IMR-90 (cell line): ENCODE measurements around the gene CFL2. TPM values are rescaled to one million over a fixed set of nuclear protein-coding genes. Genes with fewer than 3 reads are reported as not detected.

Experiments
- ATAC-seq: fragments of 200-7000 bp; cut with Tn5 transposase; 2 replicates; pipeline ENCODE4 v1.9.1; 2020; ENCODE audit warnings: low read depth, mild to moderate bottlenecking, moderate library complexity
- BruUV-seq: library from RNA; stranded (reverse); fragments of 400-500 nt; replicated peaks from 2 replicates; lab custom pipeline; 2021; lab: Mats Ljungman, UMichigan
- CTCF ChIA-PET: fragments of 300-600 bp; formaldehyde crosslinking; extraction: SDS; loops from one replicate; lab custom pipeline; 2021; ENCODE audit warnings: antibody characterized with exemption; lab: Yijun Ruan, JAX
- POLR2A ChIA-PET: fragments of 300-600 bp; sonication (Branson Sonifier 250); formaldehyde crosslinking; loops from one replicate; lab custom pipeline; 2022; ENCODE audit warnings: antibody characterized with exemption; ENCODE audit not compliant: unreplicated experiment; lab: Charles Lee
- DNase-seq: peaks from one replicate; pipeline ENCODE4 v3.0.0; 2013
- H2AFZ ChIP-seq: replicated peaks from 2 replicates; pipeline ENCODE3; 2013; ENCODE audit warnings: low read length, mild to moderate bottlenecking; ENCODE audit not compliant: poor library complexity
- H2AK5ac ChIP-seq: 2 replicates; pipeline ENCODE4 v1.6.1; 2013; ENCODE audit warnings: low read depth, low read length, inconsistent platforms
- H2AK9ac ChIP-seq: replicated peaks from 2 replicates; pipeline ENCODE3; 2013; ENCODE audit warnings: mild to moderate bottlenecking, low read depth, low read length, moderate library complexity; ENCODE audit not compliant: poor library complexity
- H2BK120ac ChIP-seq: 2 replicates; pipeline ENCODE4 v1.6.1; 2013; ENCODE audit warnings: low read depth, low read length, inconsistent platforms
- H2BK15ac ChIP-seq: 3 replicates; pipeline ENCODE4 v1.6.1; 2013; ENCODE audit warnings: low read depth, low read length, inconsistent platforms
- H2BK20ac ChIP-seq: 2 replicates; pipeline ENCODE4 v1.6.1; 2013; ENCODE audit warnings: low read depth, mild to moderate bottlenecking, inconsistent platforms, low read length, moderate library complexity
- H2BK5ac ChIP-seq: 2 replicates; pipeline ENCODE4 v1.6.1; 2013; ENCODE audit warnings: mild to moderate bottlenecking, low read depth, low read length, inconsistent platforms; ENCODE audit not compliant: poor library complexity, severe bottlenecking
- H3K14ac ChIP-seq: replicated peaks from 2 replicates; pipeline ENCODE4 v1.6.1; 2013; ENCODE audit warnings: low read depth, low read length, inconsistent platforms
- H3K18ac ChIP-seq: 2 replicates; pipeline ENCODE4 v1.6.1; 2013; ENCODE audit warnings: low read depth, low read length, control low read depth
- H3K23ac ChIP-seq: 2 replicates; pipeline ENCODE4 v1.6.1; 2013; ENCODE audit warnings: low read depth, low read length, inconsistent platforms
- H3K27ac ChIP-seq: 2 replicates; pipeline ENCODE4 v1.5.1; 2013; ENCODE audit warnings: mild to moderate bottlenecking, control low read depth, low read length; ENCODE audit not compliant: insufficient read depth
- H3K27me3 ChIP-seq: 2 replicates; pipeline ENCODE4 v1.6.1; 2013; ENCODE audit warnings: low read length; ENCODE audit not compliant: control insufficient read depth, insufficient read depth
- H3K36me3 ChIP-seq: 2 replicates; pipeline ENCODE4 v1.6.1; 2013; ENCODE audit warnings: low read length, mixed read lengths; ENCODE audit not compliant: control insufficient read depth, insufficient read depth
- H3K4ac ChIP-seq: 2 replicates; pipeline ENCODE4 v1.6.1; 2013; ENCODE audit warnings: low read depth, low read length, inconsistent platforms
- H3K4me1 ChIP-seq: 2 replicates; pipeline ENCODE4 v1.6.1; 2013; ENCODE audit warnings: low read length, mixed read lengths; ENCODE audit not compliant: control insufficient read depth, insufficient read depth
- H3K4me2 ChIP-seq: 2 replicates; pipeline ENCODE4 v1.6.1; 2013; ENCODE audit warnings: low read depth, mild to moderate bottlenecking, control low read depth, low read length, moderate library complexity
- H3K4me3 ChIP-seq: 2 replicates; pipeline ENCODE4 v1.5.1; 2013; ENCODE audit warnings: low read depth, mild to moderate bottlenecking, control low read depth, low read length, moderate library complexity; ENCODE audit not compliant: insufficient read depth
- H3K56ac ChIP-seq: 2 replicates; pipeline ENCODE4 v1.6.1; 2013; ENCODE audit warnings: low read length, inconsistent platforms; ENCODE audit not compliant: insufficient read depth; ENCODE audit errors: extremely low read depth
- H3K79me1 ChIP-seq, 2 experiments: 2 replicates each; pipeline ENCODE4 v1.6.1; 2013; ENCODE audit warnings: low read length in 2 of 2, inconsistent platforms in 1 of 2, low read depth in 1 of 2
- H3K9ac ChIP-seq: 2 replicates; pipeline ENCODE4 v1.6.1; 2013; ENCODE audit warnings: low read depth, low read length, control low read depth
- H3K9me1 ChIP-seq: 2 replicates; pipeline ENCODE4 v1.6.1; 2013; ENCODE audit warnings: low read length, inconsistent platforms; ENCODE audit not compliant: insufficient read depth
- H3K9me3 ChIP-seq: 2 replicates; pipeline ENCODE4 v1.6.1; 2013; ENCODE audit warnings: low read length; ENCODE audit not compliant: control insufficient read depth, insufficient read depth
- H4K20me1 ChIP-seq: 2 replicates; pipeline ENCODE4 v1.6.1; 2013; ENCODE audit warnings: low read length, inconsistent platforms; ENCODE audit not compliant: insufficient read depth
- H4K5ac ChIP-seq: 2 replicates; pipeline ENCODE4 v1.6.1; 2013; ENCODE audit warnings: mild to moderate bottlenecking, low read depth, low read length, control low read depth
- H4K8ac ChIP-seq, 2 experiments: 2 replicates each; pipeline ENCODE4 v1.6.1; 2013; ENCODE audit warnings: low read depth in 2 of 2, low read length in 2 of 2, control low read depth in 1 of 2, inconsistent platforms in 1 of 2
- H4K91ac ChIP-seq: 2 replicates; pipeline ENCODE4 v1.6.1; 2013; ENCODE audit warnings: low read depth, low read length, inconsistent platforms; ENCODE audit not compliant: insufficient read depth
- BHLHE40 ChIP-seq: fragments of 150-350 bp; IDR thresholded peaks from 2 replicates; pipeline ENCODE4 v1.6.1; 2016; ENCODE audit warnings: mild to moderate bottlenecking, low read depth, low read length
- CEBPB ChIP-seq: IDR thresholded peaks from 2 replicates; pipeline ENCODE4 v1.6.1; 2012; ENCODE audit warnings: low read depth, low read length, improper control_type of control experiment
- CHD1 ChIP-seq: IDR thresholded peaks from 2 replicates; pipeline ENCODE4 v1.6.1; 2012; ENCODE audit warnings: low read depth, low read length, improper control_type of control experiment
- ELK1 ChIP-seq: fragments of 150-350 bp; IDR thresholded peaks from 2 replicates; pipeline ENCODE4 v1.6.1; 2016; ENCODE audit warnings: low read depth, mild to moderate bottlenecking, low read length, moderate library complexity, borderline replicate concordance
- MAFK ChIP-seq: IDR thresholded peaks from 2 replicates; pipeline ENCODE4 v1.6.1; 2012; ENCODE audit warnings: low read depth, low read length, improper control_type of control experiment
- MXI1 ChIP-seq: IDR thresholded peaks from 2 replicates; pipeline ENCODE4 v1.6.1; 2012; ENCODE audit warnings: low read depth, mild to moderate bottlenecking, low read length, moderate library complexity, borderline replicate concordance
- NFE2L2 ChIP-seq: fragments of 150-350 bp; IDR thresholded peaks from 2 replicates; pipeline ENCODE4 v1.6.1; 2016; ENCODE audit warnings: low read depth, mild to moderate bottlenecking, low read length
- POLR2A ChIP-seq: IDR thresholded peaks from 2 replicates; pipeline ENCODE4 v1.6.1; 2012; ENCODE audit warnings: mild to moderate bottlenecking, low read depth, low read length
- RAD21 ChIP-seq: IDR thresholded peaks from 2 replicates; pipeline ENCODE4 v1.6.1; 2012; ENCODE audit warnings: low read length, improper control_type of control experiment
- RCOR1 ChIP-seq: IDR thresholded peaks from 2 replicates; pipeline ENCODE4 v1.6.1; 2012; ENCODE audit warnings: mild to moderate bottlenecking, low read length, improper control_type of control experiment; ENCODE audit not compliant: insufficient replicate concordance
- RFX5 ChIP-seq: IDR thresholded peaks from 2 replicates; pipeline ENCODE4 v1.8.0; 2012; ENCODE audit warnings: low read depth, mild to moderate bottlenecking, low read length, moderate library complexity
- SMC3 ChIP-seq: fragments of 150-350 bp; IDR thresholded peaks from 2 replicates; pipeline ENCODE4 v1.6.1; 2016; ENCODE audit warnings: low read depth, mild to moderate bottlenecking, antibody characterized with exemption, low read length, moderate library complexity
- USF2 ChIP-seq: fragments of 150-350 bp; IDR thresholded peaks from 2 replicates; pipeline ENCODE4 v1.6.1; 2017; ENCODE audit warnings: mild to moderate bottlenecking, antibody characterized with exemption, low read length, low read depth
- WGBS, 2 experiments: methylation state at CpG; one replicate each; pipeline versions ENCODE4 v1.1.5 to v1.1.7; 2013; ENCODE audit warnings: missing lambda C conversion rate in 2 of 2; ENCODE audit not compliant: insufficient read length in 1 of 2; ENCODE audit errors: extremely low coverage in 2 of 2; 5-methylcytosine and 5-hydroxymethylcytosine counted together
- dilution Hi-C: fragments of 300-500 bp; cut with HindIII; formaldehyde crosslinking; loops from one replicate; pipeline ENCODE4 v1.14.3; 2018; ENCODE audit warnings: low sequenced_read_pairs; ENCODE audit not compliant: unreplicated experiment
- in situ Hi-C: fragments of 300-500 bp; cut with MboI; formaldehyde crosslinking; loops from 3 replicates; pipeline ENCODE4 v1.14.3; 2019; ENCODE audit warnings: low sequenced_read_pairs, inconsistent platforms, mixed read lengths
- intact Hi-C: fragments of 100-400 bp; cut with micrococcal nuclease; formaldehyde crosslinking; loops from 2 replicates; pipeline ENCODE4 v1.10.0; 2022
- polyA plus RNA-seq, 3 experiments: library from polyadenylated mRNA; depleted of rRNA; stranded (reverse); fragments of >200 nt; gene quantifications; 2 replicates each; pipeline ENCODE4 v1.2.3, GENCODE V29; 2012; ENCODE audit warnings: low replicate concordance in 1 of 3
- total RNA-seq: library from RNA; depleted of rRNA; stranded (reverse); fragments of >200 nt; gene quantifications from 2 replicates; pipeline ENCODE4 v1.2.3, GENCODE V29; 2012

CFL2 gene
- total and polyA plus RNA-seq, 2 of the 4 experiments (the other 2 are of a cell fraction), result 106 to 151 TPM

DNA sequence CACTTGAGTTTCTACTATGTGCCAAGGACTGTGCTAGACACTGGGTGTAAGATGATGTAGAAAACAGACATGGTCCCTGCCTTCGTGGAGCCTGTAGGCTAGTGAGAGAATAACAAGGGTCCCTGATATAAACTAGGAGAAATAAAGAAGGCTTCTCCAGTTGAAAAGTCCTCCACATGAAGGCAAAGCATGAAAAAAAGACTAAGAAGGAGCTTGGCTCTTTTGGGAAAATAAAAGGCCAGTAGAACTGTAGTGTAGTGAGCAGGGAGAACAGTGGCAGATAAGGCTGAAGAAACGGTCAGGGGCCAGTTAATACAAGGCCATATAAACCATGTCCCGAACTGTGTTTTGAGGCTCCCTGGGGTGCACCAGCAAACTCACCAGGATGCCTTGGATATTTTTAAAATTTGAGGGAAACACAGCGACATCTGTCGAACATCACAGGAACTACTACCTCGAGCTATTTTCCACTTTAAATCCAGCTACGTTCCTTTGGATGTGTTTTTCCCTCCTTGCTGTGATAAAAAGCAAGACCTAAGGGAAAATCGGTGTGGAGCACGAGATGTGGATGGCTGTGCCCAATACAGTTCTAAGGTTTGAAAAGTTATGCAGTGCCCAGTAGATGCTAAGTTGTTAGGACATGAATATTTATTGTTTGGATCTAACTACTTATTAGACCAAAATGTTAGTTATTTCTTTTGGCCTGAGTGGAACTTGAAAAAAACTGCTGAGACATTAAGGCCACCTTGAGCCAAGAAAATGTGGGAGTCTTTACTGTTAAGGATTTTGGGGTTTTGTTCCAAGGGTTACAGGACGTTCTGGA lies 8.5 kb upstream of the CFL2 start:
- 67% methylated on average over 1 of the region's 10 CpGs; no CpG with 5 or more reads in 1 of the 2 experiments for WGBS, 2 experiments
- Histone ChIP-seq H3K9ac (no peak overlapping the region; the same call in 1 of the 2 replicates), H4K91ac (no peak overlapping the region; the same call in 1 of the 2 replicates)
- peak; percentile 69 for TF ChIP-seq SMC3
- no peak for TF ChIP-seq CEBPB
- no peak for TF ChIP-seq USF2
- TF ChIP-seq ELK1, result no peak
- no peak for TF ChIP-seq MAFK
- TF ChIP-seq BHLHE40, result no peak
- no peak for TF ChIP-seq CHD1
- TF ChIP-seq RCOR1, result no peak
- TF ChIP-seq RFX5, result no peak
- peak; percentile 70 for TF ChIP-seq RAD21
- TF ChIP-seq POLR2A, result no peak
- TF ChIP-seq MXI1, result no peak
- TF ChIP-seq NFE2L2, result no peak

More for the DNA sequence above, 8.5 kb upstream of the CFL2 start:
- Histone ChIP-seq H4K8ac (peak overlapping the region in 1 of 2 experiments; percentile 88; a peak in 2 of 4 replicates), H4K20me1 (no peaks in the 10 kb centered on the region), H3K9me1 (peaks cover 4% of the 10 kb centered on the region), H2BK15ac (peak overlapping the region; percentile 64; the same call in 1 of the 3 replicates), H3K23ac (no peak overlapping the region), H3K56ac (no peak overlapping the region), H4K5ac (peak overlapping the region; percentile 65; the same call in 1 of the 2 replicates), H3K18ac (peak overlapping the region; percentile 55; the same call in 1 of the 2 replicates), H2AFZ (peak overlapping the region; percentile 87), H3K4me3 (no peak overlapping the region), H2AK5ac (no peak overlapping the region; the same call in 1 of the 2 replicates), H3K9me3 (no peaks in the 10 kb centered on the region), H3K14ac (peak overlapping the region; percentile 86), H3K27me3 (no peaks in the 10 kb centered on the region), H3K79me1 (no peaks in the 10 kb centered on the region; a peak in 1 of 4 replicates), H3K4me2 (peak overlapping the region; percentile 28; the same call in 1 of the 2 replicates), H3K36me3 (no peaks in the 10 kb centered on the region), H3K4me1 (peaks cover 2% of the 10 kb centered on the region; the same call in 1 of the 2 replicates), H2BK5ac (peak overlapping the region; percentile 16), H2BK120ac (peak overlapping the region; percentile 83; the same call in 1 of the 2 replicates), H2BK20ac (peak overlapping the region; percentile 66), H3K4ac (peak overlapping the region; percentile 38; the same call in 1 of the 2 replicates), H2AK9ac (peak overlapping the region; percentile 21), H3K27ac (no peak overlapping the region)
- ChIA-PET CTCF (interaction anchor here (0.6 to 2.3 kb wide), 12 partner anchors 9 to 239 kb away, joined by 3 to 14 read pairs (median 4); partner anchors contain the start of gene CFL2), POLR2A (no interaction called here)
- ATAC-seq (peak; percentile 89), DNase-seq (peak; percentile 60)
- no TSS peak for BruUV-seq
- dilution Hi-C loops, result no loop called here
- intact Hi-C loops, result loop anchor here (1.0 kb wide), 1 partner anchor 51 kb away; no protein-coding TSS in a partner anchor
- in situ Hi-C loops, result no loop called here
